GM12875 (cell line): ENCODE data around the gene DHRS13.
"Not testable (repeated sequence)": the region's sequence is repeated elsewhere in the genome, so short reads cannot be mapped to it uniquely, and the experiment has no call there.

Experiments
- H3K4me3 ChIP-seq: one replicate; pipeline ENCODE4 v1.5.1; 2011; ENCODE audit warnings: low read depth, low read length, control low read depth
- CTCF ChIP-seq: IDR thresholded peaks from 2 replicates; pipeline ENCODE4 v1.5.1; 2011; ENCODE audit warnings: low read depth, mild to moderate bottlenecking, control low read depth, inconsistent platforms, low read length, moderate library complexity, borderline replicate concordance; ENCODE audit not compliant: insufficient read depth

DHRS13 gene

GRCh38 chr17:28880572-28880945, 22.3 kb downstream of the DHRS13 start:
- no peak overlapping the region for H3K4me3 ChIP-seq
- TF ChIP-seq CTCF: no peak

GRCh38 chr17:28879886-28880571, 22.9 kb downstream of the DHRS13 start:
- TF ChIP-seq CTCF: no peak

GRCh38 chr17:28878981-28879380, 23.9 kb downstream of the DHRS13 start:
- no peak overlapping the region for H3K4me3 ChIP-seq
- peak; percentile 66 for TF ChIP-seq CTCF

More at GRCh38 chr17:28879886-28880571, 22.9 kb downstream of the DHRS13 start:
- no peak overlapping the region for H3K4me3 ChIP-seq

GRCh38 chr17:28878158-28878910, 24.5 kb downstream of the DHRS13 start:
- H3K4me3 ChIP-seq: no peak overlapping the region
- TF ChIP-seq CTCF: no peak

- H3K4me3 ChIP-seq: not testable (repeated sequence)
Observed at GRCh38 chr17:28877150-28877711, 25.6 kb downstream of the DHRS13 start.

GRCh38 chr17:28875848-28876550, 26.9 kb downstream of the DHRS13 start:
- no peak overlapping the region for H3K4me3 ChIP-seq
- TF ChIP-seq CTCF: no peak

- TF ChIP-seq CTCF: no peak
- H3K4me3 ChIP-seq: no peak overlapping the region
Observed at GRCh38 chr17:28874750-28875149, 28.1 kb downstream of the DHRS13 start.
